Measurements from ENCODE around the gene CFAP70. TPM values are rescaled to one million over a fixed set of nuclear protein-coding genes. Genes with fewer than 3 reads are reported as not detected.

Gene CFAP70
- total RNA-seq, 1 donor from 2014 or later, result 1.3 TPM

- no peak for TF ChIP-seq CTCF (IDR thresholded peaks at IDR 0.05; ENCODE audit: partially characterized antibody, unreplicated experiment)
- Mint-ChIP-seq H3K27ac (ENCODE audit: unreplicated experiment) (no peak overlapping the region), H3K27me3 (ENCODE audit: unreplicated experiment) (no peaks in the 10 kb centered on the region), H3K4me1 (ENCODE audit: low read depth, unreplicated experiment) (no peaks in the 10 kb centered on the region), H3K36me3 (ENCODE audit: unreplicated experiment) (no peaks in the 10 kb centered on the region), H3K9me3 (ENCODE audit: unreplicated experiment) (no peaks in the 10 kb centered on the region), H3K4me3 (ENCODE audit: unreplicated experiment) (no peak overlapping the region)
- no peak for DNase-seq
These were observed 27.9 kb upstream of the CFAP70 start for GRCh38 chr10:73386583-73386982.

GRCh38 chr10:73379064-73379748 lies 20.5 kb upstream of the CFAP70 start:
- DNase-seq, result no peak
- H3K4me3 Mint-ChIP-seq (ENCODE audit: unreplicated experiment), result no peak overlapping the region
- no peaks in the 10 kb centered on the region for H3K36me3 Mint-ChIP-seq (ENCODE audit: unreplicated experiment)
- H3K4me1 Mint-ChIP-seq (ENCODE audit: low read depth, unreplicated experiment), result no peaks in the 10 kb centered on the region
- H3K9me3 Mint-ChIP-seq (ENCODE audit: unreplicated experiment), result no peaks in the 10 kb centered on the region
- no peak overlapping the region for H3K27ac Mint-ChIP-seq (ENCODE audit: unreplicated experiment)
- no peak for TF ChIP-seq CTCF (IDR thresholded peaks at IDR 0.05; ENCODE audit: partially characterized antibody, unreplicated experiment)
- no peaks in the 10 kb centered on the region for H3K27me3 Mint-ChIP-seq (ENCODE audit: unreplicated experiment)

DNA sequence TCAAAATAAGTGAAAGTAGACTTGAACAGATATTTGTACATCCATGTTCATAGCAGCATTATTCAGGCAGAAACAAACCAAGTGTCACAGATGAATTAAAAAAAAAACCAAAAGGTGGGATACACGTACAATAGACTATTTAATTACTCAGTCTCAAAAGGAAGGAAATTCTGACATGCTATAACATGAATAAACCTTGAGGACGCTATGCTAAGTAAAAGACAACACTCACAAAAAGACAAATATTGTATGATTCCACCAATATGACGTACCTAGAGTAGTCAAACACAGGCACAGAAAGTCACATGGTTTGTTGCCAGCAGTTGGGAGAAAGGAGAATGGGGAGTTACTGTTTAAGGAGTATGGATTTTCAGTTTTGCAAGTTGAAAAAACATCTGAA lies 18.0 kb upstream of the CFAP70 start:
- no peaks in the 10 kb centered on the region for H3K36me3 Mint-ChIP-seq (ENCODE audit: unreplicated experiment)
- H3K27ac Mint-ChIP-seq (ENCODE audit: unreplicated experiment), result no peak overlapping the region
- no peak overlapping the region for H3K4me3 Mint-ChIP-seq (ENCODE audit: unreplicated experiment)
- no peaks in the 10 kb centered on the region for H3K27me3 Mint-ChIP-seq (ENCODE audit: unreplicated experiment)
- peaks cover 1% of the 10 kb centered on the region for H3K9me3 Mint-ChIP-seq (ENCODE audit: unreplicated experiment)
- no peaks in the 10 kb centered on the region for H3K4me1 Mint-ChIP-seq (ENCODE audit: low read depth, unreplicated experiment)
- DNase-seq, result no peak
- no peak for TF ChIP-seq CTCF (IDR thresholded peaks at IDR 0.05; ENCODE audit: partially characterized antibody, unreplicated experiment)

GRCh38 chr10:73368238-73368637 lies 9.6 kb upstream of the CFAP70 start:
- no peak for TF ChIP-seq CTCF (IDR thresholded peaks at IDR 0.05; ENCODE audit: partially characterized antibody, unreplicated experiment)
- Mint-ChIP-seq H3K9me3 (ENCODE audit: unreplicated experiment) (peaks cover 5% of the 10 kb centered on the region), H3K27me3 (ENCODE audit: unreplicated experiment) (no peaks in the 10 kb centered on the region), H3K4me3 (ENCODE audit: unreplicated experiment) (no peak overlapping the region), H3K4me1 (ENCODE audit: low read depth, unreplicated experiment) (no peaks in the 10 kb centered on the region), H3K36me3 (ENCODE audit: unreplicated experiment) (no peaks in the 10 kb centered on the region), H3K27ac (ENCODE audit: unreplicated experiment) (no peak overlapping the region)
- no peak for DNase-seq

- H3K27ac Mint-ChIP-seq (ENCODE audit: unreplicated experiment), result no peak overlapping the region
- no peaks in the 10 kb centered on the region for H3K36me3 Mint-ChIP-seq (ENCODE audit: unreplicated experiment)
- H3K4me3 Mint-ChIP-seq (ENCODE audit: unreplicated experiment), result no peak overlapping the region
- peaks cover 3% of the 10 kb centered on the region for H3K9me3 Mint-ChIP-seq (ENCODE audit: unreplicated experiment)
- H3K27me3 Mint-ChIP-seq (ENCODE audit: unreplicated experiment), result no peaks in the 10 kb centered on the region
- no peak for TF ChIP-seq CTCF (IDR thresholded peaks at IDR 0.05; ENCODE audit: partially characterized antibody, unreplicated experiment)
- DNase-seq, result no peak
- H3K4me1 Mint-ChIP-seq (ENCODE audit: low read depth, unreplicated experiment), result no peaks in the 10 kb centered on the region
These were observed 8.0 kb upstream of the CFAP70 start for GRCh38 chr10:73366381-73367298.
